Thyroid gland (tissue), 4 donors: ENCODE results near the gene TMEFF2. TPM values are rescaled to one million over a fixed set of nuclear protein-coding genes. Genes with fewer than 3 reads are reported as not detected.
"Not testable (repeated sequence)": the region's sequence is repeated elsewhere in the genome, so short reads cannot be mapped to it uniquely, and the experiment has no call there.

Source experiments
- DNase-seq, 2 donors: peaks; one replicate each; pipeline ENCODE4 v3.0.0-alpha.2; 2019
- H3K27ac ChIP-seq, 3 donors: fragments of 200-600 bp; sonication (generic); 1 replicate in 2 of 3; 2 replicates in 1 of 3; pipeline ENCODE4 v1.5.1; 2016 to 2019; ENCODE audit warnings: mild to moderate bottlenecking in 1 of 3, moderate library complexity in 1 of 3
- H3K27me3 ChIP-seq: fragments of 200-600 bp; sonication (generic); one replicate; pipeline ENCODE4 v1.5.1; 2019
- H3K36me3 ChIP-seq, 2 donors: fragments of 200-600 bp; sonication (generic); one replicate each; pipeline ENCODE4 v1.5.1; 2016 to 2019
- H3K4me1 ChIP-seq, 2 donors: fragments of 200-600 bp; sonication (generic); one replicate each; pipeline ENCODE4 v1.5.1; 2017 to 2019
- H3K4me3 ChIP-seq, 3 donors: fragments of 200-600 bp; sonication (generic); replicated peaks in 1 of 3; 1 replicate in 2 of 3; 2 replicates in 1 of 3; pipeline ENCODE4 v1.5.1; 2016; ENCODE audit warnings: mild to moderate bottlenecking in 1 of 3
- H3K9me3 ChIP-seq: fragments of 200-600 bp; sonication (generic); one replicate; pipeline ENCODE4 v1.5.1; 2017
- POLR2A ChIP-seq, 2 donors: fragments of 450-650 bp; IDR thresholded peaks; one replicate each; pipeline ENCODE4 v1.6.1; 2017; ENCODE audit warnings: antibody characterized with exemption in 2 of 2, mild to moderate bottlenecking in 2 of 2, moderate library complexity in 1 of 2
- WGBS, 2 donors: methylation state at CpG; one replicate each; pipeline ENCODE4 v1.1.5; 2017; 5-methylcytosine and 5-hydroxymethylcytosine counted together
- intact Hi-C: fragments of 100-400 bp; cut with DNase I; formaldehyde crosslinking; loops from one replicate; pipeline ENCODE4 v1.15.1; 2023
- total RNA-seq, 4 donors: library from RNA; depleted of rRNA; stranded (reverse); fragments of >200 nt; gene quantifications; one replicate each; pipeline ENCODE4 v1.2.3, GENCODE V29; 2016
- TF ChIP-seq, protein P1 (sequence below), 6 experiments: fragments of 200-600 bp in 3 of 6; fragments of 450-650 bp in 3 of 6; sonication (generic) in 3 of 6; IDR thresholded peaks; one replicate each; pipeline ENCODE4 v1.5.1; 2016 to 2019; ENCODE audit warnings: antibody characterized with exemption in 6 of 6, mild to moderate bottlenecking in 2 of 6, inconsistent platforms in 1 of 6, moderate library complexity in 1 of 6

Gene TMEFF2
- total RNA-seq, 4 donors from 2014 or later: 0.11 TPM; not detected in 3

GRCh38 chr2:192119536-192119935 lies 75.2 kb downstream of the TMEFF2 start:
- Histone ChIP-seq H3K27ac (no peak overlapping the region), H3K36me3 (no peaks in the 10 kb centered on the region), H3K27me3 (no peaks in the 10 kb centered on the region), H3K4me1 (peaks cover 0 to 12% of the 10 kb centered on the region in 2 donors), H3K4me3 (no peak overlapping the region), H3K9me3 (no peaks in the 10 kb centered on the region)
- WGBS, 2 donors: 81 to 90% methylated on average over 1 of the region's 1 CpG
- TF ChIP-seq, protein P1, sequence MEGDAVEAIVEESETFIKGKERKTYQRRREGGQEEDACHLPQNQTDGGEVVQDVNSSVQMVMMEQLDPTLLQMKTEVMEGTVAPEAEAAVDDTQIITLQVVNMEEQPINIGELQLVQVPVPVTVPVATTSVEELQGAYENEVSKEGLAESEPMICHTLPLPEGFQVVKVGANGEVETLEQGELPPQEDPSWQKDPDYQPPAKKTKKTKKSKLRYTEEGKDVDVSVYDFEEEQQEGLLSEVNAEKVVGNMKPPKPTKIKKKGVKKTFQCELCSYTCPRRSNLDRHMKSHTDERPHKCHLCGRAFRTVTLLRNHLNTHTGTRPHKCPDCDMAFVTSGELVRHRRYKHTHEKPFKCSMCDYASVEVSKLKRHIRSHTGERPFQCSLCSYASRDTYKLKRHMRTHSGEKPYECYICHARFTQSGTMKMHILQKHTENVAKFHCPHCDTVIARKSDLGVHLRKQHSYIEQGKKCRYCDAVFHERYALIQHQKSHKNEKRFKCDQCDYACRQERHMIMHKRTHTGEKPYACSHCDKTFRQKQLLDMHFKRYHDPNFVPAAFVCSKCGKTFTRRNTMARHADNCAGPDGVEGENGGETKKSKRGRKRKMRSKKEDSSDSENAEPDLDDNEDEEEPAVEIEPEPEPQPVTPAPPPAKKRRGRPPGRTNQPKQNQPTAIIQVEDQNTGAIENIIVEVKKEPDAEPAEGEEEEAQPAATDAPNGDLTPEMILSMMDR (IDR thresholded peaks at IDR 0.05): no peak
- no peak for TF ChIP-seq POLR2A (IDR thresholded peaks at IDR 0.05)
- intact Hi-C loops: no loop called here
- no peak for DNase-seq

DNA sequence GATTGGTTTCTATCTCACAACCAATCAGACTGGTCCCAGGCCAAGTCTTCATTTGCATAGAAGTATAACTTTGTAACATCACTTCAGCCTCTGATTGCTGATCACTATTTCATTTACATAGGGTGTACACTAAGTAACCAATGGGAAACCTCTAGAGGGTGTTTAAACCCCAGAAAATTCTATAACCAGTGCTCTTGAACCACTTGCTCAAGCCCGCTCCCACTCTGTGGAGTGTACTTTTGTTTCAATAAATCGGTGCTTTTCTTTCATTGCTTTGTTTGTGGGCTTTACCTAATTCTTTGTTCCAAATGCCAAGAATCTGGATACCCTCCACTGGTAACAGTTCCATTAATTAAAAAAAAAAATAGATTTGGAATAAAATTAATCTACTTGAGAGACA lies 77.0 kb downstream of the TMEFF2 start:
- WGBS, 2 donors: 93 to 99% methylated on average over 2 of the region's 2 CpGs
- H3K27ac ChIP-seq: no peak overlapping the region
- TF ChIP-seq POLR2A (IDR thresholded peaks at IDR 0.05): no peak
- TF ChIP-seq, protein P1 (IDR thresholded peaks at IDR 0.05): no peak
- no peak for DNase-seq
- H3K27me3 ChIP-seq: no peaks in the 10 kb centered on the region
- intact Hi-C loops: no loop called here
- no peak overlapping the region for H3K4me3 ChIP-seq
- peaks cover 0 to 6% of the 10 kb centered on the region in 2 donors for H3K4me1 ChIP-seq
- H3K36me3 ChIP-seq: no peaks in the 10 kb centered on the region
- H3K9me3 ChIP-seq: no peaks in the 10 kb centered on the region

GRCh38 chr2:192111536-192111935 lies 83.2 kb downstream of the TMEFF2 start:
- WGBS, 2 donors: 76 to 88% methylated on average over 2 of the region's 2 CpGs
- H3K36me3 ChIP-seq, H3K4me3 ChIP-seq, H3K27ac ChIP-seq, intact Hi-C loops, H3K9me3 ChIP-seq, H3K4me1 ChIP-seq, H3K27me3 ChIP-seq, DNase-seq: not testable (repeated sequence)

DNA sequence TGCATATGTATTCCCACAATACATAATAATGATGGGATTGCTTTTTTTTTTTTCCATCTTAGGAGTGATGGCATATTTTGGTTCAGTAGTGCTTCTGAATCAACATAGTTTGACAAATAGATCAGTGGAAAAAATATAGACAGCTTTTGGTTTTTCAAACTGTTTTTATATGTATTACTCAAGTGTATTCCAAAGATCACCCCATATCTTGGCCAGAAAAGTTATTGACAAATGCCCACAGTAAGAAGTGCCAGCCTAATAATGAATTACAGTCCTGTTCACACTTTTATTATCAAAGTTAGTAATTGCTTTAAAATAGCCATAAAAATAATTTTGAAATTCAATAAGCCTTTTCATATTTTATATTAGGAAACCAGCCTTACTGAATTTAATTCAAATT lies 95.0 kb downstream of the TMEFF2 start:
- no peaks in the 10 kb centered on the region for H3K36me3 ChIP-seq
- H3K27me3 ChIP-seq: no peaks in the 10 kb centered on the region
- H3K4me1 ChIP-seq: no peaks in the 10 kb centered on the region
- TF ChIP-seq, protein P1 (IDR thresholded peaks at IDR 0.05): no peak
- no peak for TF ChIP-seq POLR2A (IDR thresholded peaks at IDR 0.05)
- intact Hi-C loops: no loop called here
- no peak for DNase-seq
- no peak overlapping the region for H3K4me3 ChIP-seq
- no peaks in the 10 kb centered on the region for H3K9me3 ChIP-seq
- no peak overlapping the region for H3K27ac ChIP-seq

DNA sequence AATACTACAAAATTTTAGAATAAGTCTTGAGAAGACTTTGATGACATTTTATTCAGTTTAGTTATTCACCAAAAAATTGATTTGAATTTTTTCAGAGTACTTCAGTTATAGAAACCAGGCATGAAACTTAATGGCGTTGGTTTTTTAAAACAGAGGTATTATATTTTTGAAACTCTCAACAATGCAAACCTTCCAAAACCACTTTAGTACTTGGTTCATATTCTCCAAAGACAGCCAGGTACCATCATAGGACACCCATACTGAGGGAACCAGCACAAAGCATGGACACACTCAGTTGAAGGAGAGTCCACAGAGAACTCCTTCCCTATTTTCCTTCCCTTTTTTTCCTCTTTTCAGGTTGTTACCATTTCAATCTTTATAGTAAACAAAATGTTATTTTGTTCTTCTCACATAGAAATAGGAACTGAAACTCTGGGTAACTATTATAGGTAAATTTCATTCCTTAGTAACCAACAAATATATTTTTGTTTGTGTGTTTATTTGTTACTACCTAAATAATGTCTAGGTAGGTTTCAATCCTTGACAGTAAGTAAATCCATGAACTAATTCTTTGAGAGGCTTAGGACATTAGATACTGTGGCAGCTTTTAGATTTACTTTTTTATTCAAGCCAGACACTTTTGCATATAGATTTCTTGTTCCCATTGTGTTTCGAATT lies 95.8 kb downstream of the TMEFF2 start:
- intact Hi-C loops: no loop called here
- Histone ChIP-seq H3K9me3 (no peaks in the 10 kb centered on the region), H3K27me3 (no peaks in the 10 kb centered on the region), H3K4me3 (no peak overlapping the region), H3K4me1 (no peaks in the 10 kb centered on the region), H3K36me3 (no peaks in the 10 kb centered on the region), H3K27ac (no peak overlapping the region)
- no peak for DNase-seq
- 95 to 97% methylated on average over 2 of the region's 2 CpGs for WGBS, 2 donors
- TF ChIP-seq, protein P1 (IDR thresholded peaks at IDR 0.05): no peak
- TF ChIP-seq POLR2A (IDR thresholded peaks at IDR 0.05): no peak
